H1 (cell line): ENCODE measurements around the gene TMEM163. TPM values are rescaled to one million over a fixed set of nuclear protein-coding genes. Genes with fewer than 3 reads are reported as not detected.

Experiments used
- CTCF ChIA-PET: fragments of 300-600 bp; sonication (Branson Sonifier 250); formaldehyde crosslinking; loops from one replicate; lab custom pipeline; 2021; ENCODE audit not compliant: partially characterized antibody; lab: Charles Lee
- POLR2A ChIA-PET: fragments of 300-600 bp; sonication (Branson Sonifier 250); formaldehyde crosslinking; loops from one replicate; lab custom pipeline; 2021; ENCODE audit warnings: inconsistent platforms; ENCODE audit not compliant: partially characterized antibody; lab: Charles Lee
- DNase-seq, 2 experiments: peaks; one replicate each; pipeline versions ENCODE4 v3.0.0 to v3.0.0-alpha.2; 2010 to 2022; ENCODE audit warnings: low spot score in 2 of 2, low read depth in 1 of 2, mixed read lengths in 1 of 2
- FAIRE-seq: peaks from 2 replicates; lab custom pipeline; 2011; peaks lifted over from hg19 to GRCh38; lab: Jason Lieb, UNC
- H2AFZ ChIP-seq: 2 replicates; pipeline ENCODE4 v1.8.1; 2012; ENCODE audit warnings: low read length, inconsistent platforms
- H2AK5ac ChIP-seq: 2 replicates; pipeline ENCODE4 v1.6.1; 2013; ENCODE audit warnings: low read depth, low read length
- H2BK120ac ChIP-seq: replicated peaks from 2 replicates; pipeline ENCODE3; 2013; ENCODE audit warnings: low read depth, low read length, inconsistent platforms
- H2BK12ac ChIP-seq: 2 replicates; pipeline ENCODE4 v1.6.1; 2013; ENCODE audit warnings: low read depth, low read length
- H2BK15ac ChIP-seq: 2 replicates; pipeline ENCODE4 v1.6.1; 2013; ENCODE audit warnings: low read length
- H2BK20ac ChIP-seq: 2 replicates; pipeline ENCODE4 v1.6.1; 2013; ENCODE audit warnings: low read length
- H2BK5ac ChIP-seq: 2 replicates; pipeline ENCODE4 v1.6.1; 2013; ENCODE audit warnings: low read depth, low read length
- H3K14ac ChIP-seq: 2 replicates; pipeline ENCODE4 v1.6.1; 2013; ENCODE audit warnings: inconsistent platforms; ENCODE audit not compliant: insufficient read length
- H3K18ac ChIP-seq: 2 replicates; pipeline ENCODE4 v1.6.1; 2013; ENCODE audit warnings: low read length; ENCODE audit errors: extremely low read depth
- H3K23ac ChIP-seq: 2 replicates; pipeline ENCODE4 v1.6.1; 2013; ENCODE audit warnings: inconsistent platforms; ENCODE audit not compliant: insufficient read length
- H3K23me2 ChIP-seq: 2 replicates; pipeline ENCODE4 v1.6.1; 2013; ENCODE audit warnings: low read depth, low read length
- H3K27ac ChIP-seq: 2 replicates; pipeline ENCODE4 v1.6.1; 2011; ENCODE audit warnings: low read depth, low read length, inconsistent platforms
- H3K27me3 ChIP-seq, 4 experiments: replicated peaks in 1 of 4; 1 replicate in 1 of 4; 2 replicates in 3 of 4; pipeline versions ENCODE4 v1.6.1 to v1.8.1; 2011 to 2013; ENCODE audit warnings: low read length in 3 of 4, mild to moderate bottlenecking in 3 of 4, inconsistent platforms in 2 of 4, mixed read lengths in 2 of 4, moderate library complexity in 1 of 4; ENCODE audit not compliant: control insufficient read depth in 3 of 4, insufficient read depth in 3 of 4; ENCODE audit errors: extremely low read depth in 1 of 4
- H3K36me3 ChIP-seq, 4 experiments: 2 replicates each; pipeline versions ENCODE4 v1.6.1 to v1.8.1; 2011 to 2013; ENCODE audit warnings: mild to moderate bottlenecking in 4 of 4, low read length in 3 of 4, moderate library complexity in 2 of 4, control low read depth in 1 of 4, inconsistent platforms in 1 of 4; ENCODE audit not compliant: insufficient read depth in 4 of 4, control insufficient read depth in 2 of 4
- H3K4ac ChIP-seq: replicated peaks from 2 replicates; pipeline ENCODE3; 2013; ENCODE audit warnings: low read length, low read depth, mixed read lengths, inconsistent platforms; ENCODE audit not compliant: insufficient read length
- H3K4me1 ChIP-seq, 4 experiments: replicated peaks in 1 of 4; 1 replicate in 1 of 4; 2 replicates in 3 of 4; pipeline versions ENCODE4 v1.6.1 to v1.8.1; 2011 to 2013; ENCODE audit warnings: low read length in 3 of 4, inconsistent platforms in 2 of 4, mixed read lengths in 1 of 4; ENCODE audit not compliant: insufficient read depth in 4 of 4, control insufficient read depth in 3 of 4
- H3K4me2 ChIP-seq, 2 experiments: 2 replicates each; pipeline versions ENCODE4 v1.6.1 to v1.8.1; 2011 to 2013; ENCODE audit warnings: low read depth in 2 of 2, low read length in 2 of 2, control low read depth in 1 of 2, inconsistent platforms in 1 of 2, mild to moderate bottlenecking in 1 of 2; ENCODE audit not compliant: insufficient read depth in 1 of 2
- H3K4me3 ChIP-seq, 4 experiments: fragments of 200-600, 300-600 bp in 1 of 4; sonication (generic), shearing (Covaris generic), sonication (Bioruptor Twin) in 1 of 4; 2 replicates each; pipeline versions ENCODE4 v1.5.1 to v1.8.1; 2011 to 2016; ENCODE audit warnings: low read length in 4 of 4, low read depth in 3 of 4, control low read depth in 2 of 4, inconsistent platforms in 2 of 4, mild to moderate bottlenecking in 2 of 4, mixed read lengths in 1 of 4, moderate library complexity in 1 of 4; ENCODE audit not compliant: insufficient read depth in 2 of 4; ENCODE audit errors: extremely low read depth in 1 of 4
- H3K56ac ChIP-seq: replicated peaks from 2 replicates; pipeline ENCODE3; 2013; ENCODE audit warnings: low read depth, mild to moderate bottlenecking, mixed read lengths, low read length, inconsistent platforms; ENCODE audit not compliant: insufficient read length
- H3K79me1 ChIP-seq: 2 replicates; pipeline ENCODE4 v1.6.1; 2013; ENCODE audit warnings: low read depth, low read length, control low read depth
- H3K79me2 ChIP-seq, 2 experiments: 2 replicates each; pipeline versions ENCODE4 v1.6.1 to v1.8.1; 2012 to 2013; ENCODE audit warnings: low read length in 2 of 2, mild to moderate bottlenecking in 2 of 2, inconsistent platforms in 1 of 2; ENCODE audit not compliant: insufficient read depth in 2 of 2, control insufficient read depth in 1 of 2
- H3K9ac ChIP-seq, 4 experiments: replicated peaks in 1 of 4; 1 replicate in 1 of 4; 2 replicates in 3 of 4; pipeline versions ENCODE4 v1.6.1 to v1.8.1; 2011 to 2013; ENCODE audit warnings: low read depth in 3 of 4, low read length in 3 of 4, control low read depth in 2 of 4, mild to moderate bottlenecking in 2 of 4, moderate library complexity in 2 of 4, inconsistent platforms in 1 of 4; ENCODE audit errors: extremely low read depth in 1 of 4
- H3K9me3 ChIP-seq, 2 experiments: 2 replicates each; pipeline versions ENCODE4 v1.6.1 to v1.8.1; 2012 to 2013; ENCODE audit warnings: mild to moderate bottlenecking in 2 of 2, moderate library complexity in 2 of 2, control low read depth in 1 of 2, inconsistent platforms in 1 of 2, low read depth in 1 of 2, low read length in 1 of 2, mixed read lengths in 1 of 2; ENCODE audit not compliant: insufficient read depth in 2 of 2
- H4K20me1 ChIP-seq, 2 experiments: replicated peaks in 1 of 2; 2 replicates each; pipeline versions ENCODE3 to v1.8.1; 2011 to 2013; ENCODE audit warnings: inconsistent platforms in 2 of 2, low read length in 2 of 2, mild to moderate bottlenecking in 1 of 2; ENCODE audit not compliant: insufficient read depth in 2 of 2, control insufficient read depth in 1 of 2
- H4K5ac ChIP-seq: 2 replicates; pipeline ENCODE4 v1.6.1; 2013; ENCODE audit warnings: low read length, low read depth, mixed read lengths, inconsistent platforms; ENCODE audit not compliant: insufficient read length
- H4K8ac ChIP-seq: 2 replicates; pipeline ENCODE4 v1.8.0; 2013; ENCODE audit warnings: mild to moderate bottlenecking, moderate library complexity, low read length, inconsistent platforms; ENCODE audit not compliant: insufficient read depth; ENCODE audit errors: extremely low read depth
- H4K91ac ChIP-seq: replicated peaks from 2 replicates; pipeline ENCODE3; 2013; ENCODE audit warnings: low read length, mixed read lengths, inconsistent platforms; ENCODE audit not compliant: insufficient read length
- CHD1 ChIP-seq: IDR thresholded peaks from 2 replicates; pipeline ENCODE4 v1.6.1; 2012; ENCODE audit warnings: low read depth, low read length, improper control_type of control experiment
- TBP ChIP-seq: IDR thresholded peaks from 2 replicates; pipeline ENCODE4 v1.6.1; 2011; ENCODE audit warnings: low read depth, low read length, improper control_type of control experiment
- WGBS, 2 experiments: shearing (Covaris generic) in 1 of 2; methylation state at CpG; one replicate each; pipeline versions ENCODE4 v1.1.6 to v1.1.7; 2013 to 2015; ENCODE audit warnings: low lambda C conversion rate in 2 of 2, mixed read lengths in 2 of 2, inconsistent platforms in 1 of 2, low coverage in 1 of 2, missing lambda C conversion rate in 1 of 2; ENCODE audit not compliant: insufficient replicate concordance in 2 of 2, insufficient coverage in 1 of 2, insufficient read length in 1 of 2; ENCODE audit errors: extremely low coverage in 1 of 2, missing lambda C conversion rate in 1 of 2; 5-methylcytosine and 5-hydroxymethylcytosine counted together
- polyA plus RNA-seq, 7 experiments: library from polyadenylated mRNA; depleted of rRNA in 3 of 7; stranded (reverse) in 5 of 7; unstranded in 2 of 7; fragments of >200 nt in 5 of 7; fragments of 200-250 nt in 2 of 7; gene quantifications; 1 replicate in 5 of 7; 2 replicates in 1 of 7; 4 replicates in 1 of 7; pipeline versions ENCODE4 v1.2.1 to v1.2.3, GENCODE V29; 2011 to 2013; ENCODE audit warnings: missing spikeins in 2 of 7, mixed read lengths in 2 of 7
- total RNA-seq: library from RNA; stranded (reverse); fragmentation: NEBNext Ultra II Directional; extraction: Animal tissue kit (Norgen Biotek cat#: 25700); gene quantifications from 2 replicates; pipeline ENCODE4 v1.2.1, GENCODE V29; 2021

Gene TMEM163
- total and polyA plus RNA-seq, 2 of the 8 experiments (the other 6 are each of a cell fraction or from before 2014, with no cell fraction given): 2.8 to 3.2 TPM

GRCh38 chr2:134413912-134414311, 304.9 kb downstream of the TMEM163 start:
- Histone ChIP-seq H3K79me1 (no peaks in the 10 kb centered on the region), H3K4me1 (peaks cover 0 to 5% (median 0%) of the 10 kb centered on the region in 4 experiments; a peak in 1 of 7 replicates), H2BK12ac (no peak overlapping the region), H3K9me3 (no peaks in the 10 kb centered on the region), H2AFZ (no peak overlapping the region), H2BK20ac (no peak overlapping the region), H3K4me3 (no peak overlapping the region), H3K23ac (no peak overlapping the region), H4K91ac (no peak overlapping the region), H3K18ac (no peak overlapping the region), H3K4ac (no peak overlapping the region), H2BK120ac (no peak overlapping the region), H4K5ac (no peak overlapping the region), H4K8ac (no peak overlapping the region), H2AK5ac (no peak overlapping the region), H2BK15ac (no peak overlapping the region), H3K56ac (no peak overlapping the region), H3K9ac (no peak overlapping the region), H3K4me2 (no peak overlapping the region), H3K27ac (no peak overlapping the region), H2BK5ac (no peak overlapping the region), H3K27me3 (no peaks in the 10 kb centered on the region), H3K14ac (no peak overlapping the region), H3K79me2 (no peaks in the 10 kb centered on the region), H3K23me2 (no peaks in the 10 kb centered on the region), H3K36me3 (peaks cover 0 to 5% (median 0%) of the 10 kb centered on the region in 4 experiments; a peak in 1 of 8 replicates), H4K20me1 (peaks cover 0 to 2% of the 10 kb centered on the region in 2 experiments)
- no peak for FAIRE-seq
- POLR2A ChIA-PET: no interaction called here
- CTCF ChIA-PET: interaction anchor here (3.4 to 6.2 kb wide), 4 partner anchors 14 to 527 kb away, joined by 18 to 79 read pairs (median 27); no protein-coding TSS in a partner anchor
- no peak for DNase-seq
- TF ChIP-seq TBP (no peak), CHD1 (no peak)
- 96% methylated on average over 2 of the region's 2 CpGs; no CpG with 5 or more reads in 1 of the 2 experiments for WGBS, 2 experiments
